Muscle layer of duodenum (tissue), 2 donors: ENCODE measurements around the gene RGMB.
"Not testable (repeated sequence)": the region's sequence is repeated elsewhere in the genome, so short reads cannot be mapped to it uniquely, and the experiment has no call there.

Source experiments
- H3K27ac ChIP-seq: one replicate; pipeline ENCODE4 v1.7.0; 2013; ENCODE audit warnings: mild to moderate bottlenecking, low read length
- H3K27me3 ChIP-seq: one replicate; pipeline ENCODE4 v1.7.0; 2013; ENCODE audit warnings: low read depth, mild to moderate bottlenecking, control low read depth, low read length
- H3K36me3 ChIP-seq, 2 donors: one replicate each; pipeline ENCODE4 v1.7.0; 2013; ENCODE audit warnings: low read length in 2 of 2, control low read depth in 1 of 2, mild to moderate bottlenecking in 1 of 2; ENCODE audit not compliant: insufficient read depth in 2 of 2, control insufficient read depth in 1 of 2
- H3K4me1 ChIP-seq, 2 donors: one replicate each; pipeline ENCODE4 v1.7.0; 2013; ENCODE audit warnings: low read length in 2 of 2, mild to moderate bottlenecking in 2 of 2, control low read depth in 1 of 2, moderate library complexity in 1 of 2; ENCODE audit not compliant: insufficient read depth in 2 of 2, control insufficient read depth in 1 of 2
- H3K4me3 ChIP-seq, 2 donors: one replicate each; pipeline ENCODE4 v1.7.0; 2013; ENCODE audit warnings: low read length in 2 of 2, low read depth in 1 of 2, mild to moderate bottlenecking in 1 of 2
- H3K9me3 ChIP-seq, 2 donors: one replicate each; pipeline ENCODE4 v1.7.0; 2013; ENCODE audit warnings: low read length in 2 of 2, control low read depth in 1 of 2, mild to moderate bottlenecking in 1 of 2; ENCODE audit not compliant: control insufficient read depth in 1 of 2
- donor health status: healthy.

Gene RGMB, protein sequence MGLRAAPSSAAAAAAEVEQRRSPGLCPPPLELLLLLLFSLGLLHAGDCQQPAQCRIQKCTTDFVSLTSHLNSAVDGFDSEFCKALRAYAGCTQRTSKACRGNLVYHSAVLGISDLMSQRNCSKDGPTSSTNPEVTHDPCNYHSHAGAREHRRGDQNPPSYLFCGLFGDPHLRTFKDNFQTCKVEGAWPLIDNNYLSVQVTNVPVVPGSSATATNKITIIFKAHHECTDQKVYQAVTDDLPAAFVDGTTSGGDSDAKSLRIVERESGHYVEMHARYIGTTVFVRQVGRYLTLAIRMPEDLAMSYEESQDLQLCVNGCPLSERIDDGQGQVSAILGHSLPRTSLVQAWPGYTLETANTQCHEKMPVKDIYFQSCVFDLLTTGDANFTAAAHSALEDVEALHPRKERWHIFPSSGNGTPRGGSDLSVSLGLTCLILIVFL

GRCh38 chr5:98773464-98774191 lies at the start of gene RGMB:
Gene RGMB, plus strand, starts transcription at chr5:98773663. Its CDS starts 408 bp downstream, at chr5:98774071.
- Histone ChIP-seq H3K36me3 (peaks cover 0 to 3% of the 10 kb centered on the region in 2 donors), H3K9me3 (no peaks in the 10 kb centered on the region), H3K27ac (peak within 1 kb of the TSS; percentile 92), H3K27me3 (no peaks in the 10 kb centered on the region), H3K4me1 (peaks cover 9 to 33% of the 10 kb centered on the region in 2 donors), H3K4me3 (peak within 1 kb of the TSS; percentile 96 to 98)

DNA sequence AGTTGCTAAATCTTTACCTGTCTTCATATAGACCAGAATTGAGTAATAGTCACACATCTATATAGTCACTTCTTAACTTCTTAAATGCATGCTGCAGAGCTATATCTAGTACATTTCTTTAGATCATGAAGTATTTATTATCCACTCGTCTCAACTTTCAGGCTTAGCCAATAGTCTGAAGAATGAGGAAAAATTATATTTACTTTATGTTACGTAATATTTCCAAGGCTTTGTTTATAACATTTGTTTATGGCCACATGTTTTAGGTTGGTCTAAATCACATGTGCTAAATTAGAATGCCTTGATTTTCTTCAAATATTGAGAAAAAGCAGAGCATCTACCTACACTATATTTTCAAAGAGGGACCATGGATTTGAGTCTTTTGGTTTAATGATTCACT lies 47.2 kb upstream of the RGMB start:
- no peaks in the 10 kb centered on the region for H3K27me3 ChIP-seq
- no peak overlapping the region for H3K27ac ChIP-seq
- H3K9me3 ChIP-seq, result no peaks in the 10 kb centered on the region
- H3K36me3 ChIP-seq, result no peaks in the 10 kb centered on the region
- no peak overlapping the region for H3K4me3 ChIP-seq
- no peaks in the 10 kb centered on the region for H3K4me1 ChIP-seq

DNA sequence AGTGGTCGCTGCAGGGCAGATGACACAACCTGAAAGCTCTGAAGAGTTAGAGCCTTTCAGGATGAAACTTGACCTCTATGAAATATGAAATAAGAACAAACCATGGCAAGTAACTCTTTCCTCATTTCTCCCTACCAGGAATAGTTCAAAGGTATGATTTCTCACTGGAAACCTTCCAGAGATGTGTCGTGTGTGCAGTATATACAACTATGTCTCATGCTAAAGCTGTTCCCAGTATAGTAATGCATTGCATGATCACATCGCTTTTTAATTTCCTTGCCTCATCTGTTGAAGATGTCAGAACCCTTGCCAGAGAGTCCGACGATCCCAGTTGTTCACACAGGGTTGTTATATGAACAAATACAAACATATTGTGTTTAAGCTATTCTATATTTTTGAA lies 45.8 kb upstream of the RGMB start:
- H3K27ac ChIP-seq, result no peak overlapping the region
- H3K9me3 ChIP-seq, result no peaks in the 10 kb centered on the region
- no peak overlapping the region for H3K4me3 ChIP-seq
- no peaks in the 10 kb centered on the region for H3K36me3 ChIP-seq
- no peaks in the 10 kb centered on the region for H3K27me3 ChIP-seq
- no peaks in the 10 kb centered on the region for H3K4me1 ChIP-seq

GRCh38 chr5:98734646-98735045 lies 38.8 kb upstream of the RGMB start:
- H3K9me3 ChIP-seq, result no peaks in the 10 kb centered on the region
- H3K4me3 ChIP-seq, result no peak overlapping the region
- no peaks in the 10 kb centered on the region for H3K36me3 ChIP-seq
- H3K27ac ChIP-seq, result no peak overlapping the region
- no peaks in the 10 kb centered on the region for H3K27me3 ChIP-seq
- H3K4me1 ChIP-seq, result no peaks in the 10 kb centered on the region

DNA sequence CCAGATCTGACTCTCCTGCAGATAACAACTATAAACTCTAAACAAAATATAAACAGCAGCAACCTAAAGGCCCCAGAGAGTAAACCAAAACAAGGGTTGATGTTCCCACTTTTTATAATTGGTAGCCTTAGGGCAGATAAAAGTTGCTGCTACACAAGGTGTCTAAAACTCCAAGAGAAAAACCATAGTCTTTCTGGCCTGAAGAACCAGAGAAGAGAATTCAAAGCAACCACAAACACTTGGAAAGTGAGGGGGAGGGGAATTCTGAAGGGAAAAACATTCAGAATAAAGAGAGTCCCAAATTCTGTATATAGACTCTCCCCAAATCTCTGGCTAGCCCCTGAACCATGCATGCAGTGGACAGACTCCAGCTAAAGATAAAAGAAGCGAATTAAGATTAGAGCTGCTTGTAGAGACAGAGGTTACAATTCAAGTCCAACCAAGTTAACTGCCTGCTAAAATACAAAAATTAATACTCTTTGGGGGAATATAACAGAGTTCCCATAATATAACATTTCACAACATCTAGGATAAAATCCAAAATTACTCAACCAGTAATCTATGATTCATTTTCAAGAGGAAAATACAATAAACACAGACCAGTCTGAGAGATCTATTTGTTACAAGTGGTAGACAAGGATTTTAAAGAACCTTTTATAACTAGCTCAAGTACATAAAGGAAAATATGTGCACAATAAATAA lies 37.5 kb upstream of the RGMB start:
- H3K27me3 ChIP-seq, result no peaks in the 10 kb centered on the region

DNA sequence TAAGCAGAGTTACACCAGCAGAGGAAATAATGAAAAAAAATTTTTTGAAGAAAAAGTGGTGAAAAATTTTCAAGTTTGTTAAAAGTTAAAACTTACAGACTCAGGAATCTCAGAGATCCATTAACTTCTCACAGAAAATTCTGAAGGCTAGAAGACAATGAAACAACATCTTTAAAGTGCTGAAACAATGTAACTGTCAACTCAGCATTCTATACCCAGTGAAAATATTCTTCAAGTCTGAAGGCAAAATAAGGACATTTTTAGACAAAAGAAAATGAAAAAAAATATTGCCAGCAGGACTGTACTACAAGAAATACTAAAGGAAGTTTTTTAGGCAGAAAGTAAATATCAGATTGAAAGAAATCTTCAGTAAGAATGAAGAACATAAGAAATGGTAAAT lies 36.7 kb upstream of the RGMB start:
- Histone ChIP-seq H3K27me3 (no peaks in the 10 kb centered on the region), H3K4me1 (no peaks in the 10 kb centered on the region), H3K27ac (no peak overlapping the region), H3K36me3 (no peaks in the 10 kb centered on the region), H3K9me3 (no peaks in the 10 kb centered on the region), H3K4me3 (no peak overlapping the region)

More for the DNA sequence above, 37.5 kb upstream of the RGMB start:
- Histone ChIP-seq H3K4me3 (no peak overlapping the region), H3K4me1 (no peaks in the 10 kb centered on the region), H3K27ac (no peak overlapping the region), H3K9me3 (no peaks in the 10 kb centered on the region), H3K36me3 (no peaks in the 10 kb centered on the region)

DNA sequence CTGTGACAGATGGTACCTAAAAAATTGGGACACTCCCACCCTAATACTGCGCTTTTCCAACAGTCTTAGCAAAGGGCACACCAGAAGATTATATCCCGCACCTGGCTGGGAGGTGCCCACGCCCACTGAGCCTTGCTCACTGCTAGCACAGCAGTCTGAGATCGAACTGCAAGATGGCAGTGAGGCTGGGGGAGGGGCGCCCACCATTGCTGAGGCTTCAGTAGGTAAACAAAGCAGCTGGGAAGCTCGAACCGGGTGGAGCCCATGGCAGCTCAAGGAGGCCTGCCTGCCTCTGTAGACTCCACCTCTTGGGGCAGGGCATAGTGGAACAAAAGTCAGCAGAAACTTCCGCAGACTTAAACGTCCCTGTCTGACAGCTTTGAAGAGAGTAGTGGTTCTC lies 36.0 kb upstream of the RGMB start:
- not testable (repeated sequence) for H3K4me3 ChIP-seq, H3K36me3 ChIP-seq, H3K27ac ChIP-seq, H3K4me1 ChIP-seq, H3K9me3 ChIP-seq, H3K27me3 ChIP-seq

GRCh38 chr5:98738481-98739149 lies 34.8 kb upstream of the RGMB start:
- not testable (repeated sequence) for H3K4me3 ChIP-seq, H3K4me1 ChIP-seq, H3K9me3 ChIP-seq, H3K27me3 ChIP-seq, H3K36me3 ChIP-seq, H3K27ac ChIP-seq

DNA sequence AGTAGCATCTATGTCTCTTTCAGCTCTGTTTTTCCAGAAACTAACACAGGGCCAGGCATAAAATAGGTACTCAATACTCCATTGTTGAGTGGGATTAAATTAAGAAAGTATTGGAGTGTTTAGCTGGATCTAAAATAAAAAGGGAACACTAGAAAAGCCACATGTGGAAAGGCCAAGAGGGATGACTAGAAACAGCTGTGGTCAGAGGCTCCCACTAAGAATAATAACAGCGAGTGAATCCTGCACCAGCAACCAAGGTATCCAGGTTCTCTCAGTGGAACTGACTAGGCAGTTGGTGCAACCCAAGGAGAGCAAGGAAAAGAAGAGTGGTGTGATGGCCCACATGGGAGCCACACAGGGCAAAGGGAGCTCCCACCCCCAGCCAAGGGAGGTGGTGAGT lies 31.5 kb upstream of the RGMB start:
- Histone ChIP-seq H3K27ac (no peak overlapping the region), H3K27me3 (no peaks in the 10 kb centered on the region), H3K36me3 (no peaks in the 10 kb centered on the region), H3K4me3 (no peak overlapping the region), H3K4me1 (no peaks in the 10 kb centered on the region), H3K9me3 (peaks cover 0 to 7% of the 10 kb centered on the region in 2 donors)

DNA sequence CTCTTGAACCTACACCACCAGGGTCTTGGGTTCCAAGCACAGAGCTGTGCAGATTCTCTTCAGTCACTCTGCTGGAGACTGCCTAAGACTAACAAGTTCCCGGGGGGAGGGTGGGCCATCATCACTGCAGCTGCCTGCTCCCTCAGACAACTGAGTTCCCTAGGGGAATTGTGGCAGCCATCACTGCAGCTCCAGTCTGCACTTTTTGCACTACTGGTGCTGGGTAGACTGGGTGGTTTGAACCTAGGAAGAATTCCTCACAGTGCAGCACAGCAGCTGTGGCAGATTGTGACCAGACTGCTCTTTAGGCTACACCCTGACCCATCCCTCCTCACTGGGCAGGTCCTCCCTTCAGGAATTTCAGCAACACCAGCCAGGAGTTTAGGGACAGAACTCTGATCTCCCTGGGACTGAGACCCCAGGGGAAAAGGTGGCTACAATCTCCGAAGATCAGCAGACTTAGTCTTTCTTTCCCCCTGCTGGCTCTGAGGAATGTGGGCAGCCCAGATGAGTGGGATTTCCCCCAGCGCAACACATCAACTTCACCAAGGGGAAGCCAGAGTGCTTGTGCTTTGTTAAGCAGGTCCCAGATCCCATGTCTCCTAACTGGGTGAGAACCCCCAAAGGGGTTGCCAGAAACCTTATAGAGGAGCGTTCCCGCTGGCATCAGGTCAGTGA lies 30.9 kb upstream of the RGMB start:
- no peaks in the 10 kb centered on the region for H3K36me3 ChIP-seq
- H3K4me3 ChIP-seq, result no peak overlapping the region
- no peaks in the 10 kb centered on the region for H3K27me3 ChIP-seq
- H3K27ac ChIP-seq, result no peak overlapping the region
- H3K4me1 ChIP-seq, result no peaks in the 10 kb centered on the region
- H3K9me3 ChIP-seq, result peaks cover 0 to 10% of the 10 kb centered on the region in 2 donors
